Lower leg skin (tissue), 4 donors: Measurements from ENCODE around the gene STRBP. TPM values are rescaled to one million over a fixed set of nuclear protein-coding genes. Genes with fewer than 3 reads are reported as not detected.
"Not testable (repeated sequence)": the region's sequence is repeated elsewhere in the genome, so short reads cannot be mapped to it uniquely, and the experiment has no call there.

Experiments
- DNase-seq, 2 donors: peaks; one replicate each; pipeline ENCODE4 v3.0.0-alpha.2; 2019; ENCODE audit warnings: low spot score in 2 of 2
- H3K4me3 ChIP-seq: fragments of 200-600 bp; sonication (generic); 2 replicates; pipeline ENCODE4 v1.5.1; 2017; ENCODE audit warnings: mild to moderate bottlenecking, low read depth; ENCODE audit not compliant: poor library complexity, severe bottlenecking
- POLR2A ChIP-seq, 2 donors: fragments of 450-650 bp; IDR thresholded peaks; one replicate each; pipeline ENCODE4 v1.6.1; 2016 to 2017; ENCODE audit warnings: antibody characterized with exemption in 2 of 2, mild to moderate bottlenecking in 1 of 2, moderate library complexity in 1 of 2
- WGBS, 2 donors: methylation state at CpG; one replicate each; pipeline ENCODE4 v1.1.5; 2018; 5-methylcytosine and 5-hydroxymethylcytosine counted together
- intact Hi-C: fragments of 100-400 bp; cut with DNase I; formaldehyde crosslinking; loops from one replicate; pipeline ENCODE4 v1.15.0; 2023; ENCODE audit warnings: low total_unique reads
- total RNA-seq, 4 donors: library from RNA; depleted of rRNA; stranded (reverse); fragments of >200 nt; gene quantifications; one replicate each; pipeline ENCODE4 v1.1.0, GENCODE V29; 2016
- TF ChIP-seq, protein P1 (sequence below), 3 donors: fragments of 450-650 bp; IDR thresholded peaks; one replicate each; pipeline ENCODE4 v1.5.1; 2016; ENCODE audit warnings: antibody characterized with exemption in 3 of 3, mild to moderate bottlenecking in 3 of 3, moderate library complexity in 2 of 3

The STRBP gene
- total RNA-seq, 4 donors from 2014 or later, result 6.5 to 11.8 (median 8.8) TPM

DNA sequence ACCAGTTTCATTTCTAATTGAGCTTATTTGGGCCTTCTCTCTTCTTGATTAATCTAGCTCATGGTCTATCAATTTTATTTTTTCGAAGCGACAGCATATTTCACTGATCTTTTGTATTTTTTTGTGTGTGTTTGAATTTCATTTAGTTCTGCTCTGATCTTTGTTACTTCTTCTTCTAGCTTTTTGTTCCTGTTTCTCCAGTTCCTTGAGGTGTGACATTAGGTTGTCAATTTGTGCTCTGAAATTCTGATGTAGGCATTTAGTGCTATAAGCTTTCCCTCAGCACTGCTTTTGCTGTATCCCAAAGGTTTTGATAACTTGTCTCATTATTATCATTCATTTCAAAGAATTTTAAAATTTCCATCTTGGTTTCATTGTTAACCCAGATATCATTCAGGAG lies 67.3 kb downstream of the STRBP start:
- TF ChIP-seq, protein P1, sequence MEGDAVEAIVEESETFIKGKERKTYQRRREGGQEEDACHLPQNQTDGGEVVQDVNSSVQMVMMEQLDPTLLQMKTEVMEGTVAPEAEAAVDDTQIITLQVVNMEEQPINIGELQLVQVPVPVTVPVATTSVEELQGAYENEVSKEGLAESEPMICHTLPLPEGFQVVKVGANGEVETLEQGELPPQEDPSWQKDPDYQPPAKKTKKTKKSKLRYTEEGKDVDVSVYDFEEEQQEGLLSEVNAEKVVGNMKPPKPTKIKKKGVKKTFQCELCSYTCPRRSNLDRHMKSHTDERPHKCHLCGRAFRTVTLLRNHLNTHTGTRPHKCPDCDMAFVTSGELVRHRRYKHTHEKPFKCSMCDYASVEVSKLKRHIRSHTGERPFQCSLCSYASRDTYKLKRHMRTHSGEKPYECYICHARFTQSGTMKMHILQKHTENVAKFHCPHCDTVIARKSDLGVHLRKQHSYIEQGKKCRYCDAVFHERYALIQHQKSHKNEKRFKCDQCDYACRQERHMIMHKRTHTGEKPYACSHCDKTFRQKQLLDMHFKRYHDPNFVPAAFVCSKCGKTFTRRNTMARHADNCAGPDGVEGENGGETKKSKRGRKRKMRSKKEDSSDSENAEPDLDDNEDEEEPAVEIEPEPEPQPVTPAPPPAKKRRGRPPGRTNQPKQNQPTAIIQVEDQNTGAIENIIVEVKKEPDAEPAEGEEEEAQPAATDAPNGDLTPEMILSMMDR (IDR thresholded peaks at IDR 0.05), result no peak
- no peak for TF ChIP-seq POLR2A (IDR thresholded peaks at IDR 0.05)
- 73 to 90% methylated on average over 2 of the region's 2 CpGs for WGBS, 2 donors
- intact Hi-C loops, result no loop called here

DNA sequence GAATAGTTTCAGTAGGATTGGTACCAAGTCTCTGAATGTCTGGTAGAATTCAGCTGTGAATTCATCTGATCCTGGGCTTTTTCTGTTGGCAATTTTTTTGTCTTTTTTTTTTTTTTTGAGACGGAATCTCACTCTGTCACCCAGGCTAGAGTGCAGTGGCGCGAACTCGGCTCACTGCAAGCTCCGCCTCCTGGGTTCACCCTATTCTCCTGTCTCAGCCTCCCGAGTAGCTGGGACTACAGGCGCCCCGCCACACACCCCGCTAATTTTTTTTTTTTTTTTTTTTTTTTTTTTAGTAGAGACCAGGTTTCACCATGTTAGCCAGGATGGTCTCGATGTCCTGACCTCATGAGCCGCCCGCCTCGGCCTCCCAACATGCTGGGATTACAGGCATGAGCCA lies 67.9 kb downstream of the STRBP start:
- intact Hi-C loops, DNase-seq, H3K4me3 ChIP-seq: not testable (repeated sequence)
- WGBS, 2 donors, result 90 to 97% methylated on average over 11 to 13 of the region's 13 CpGs

More for the DNA sequence above, 67.3 kb downstream of the STRBP start:
- no peak overlapping the region for H3K4me3 ChIP-seq
- DNase-seq, result no peak

DNA sequence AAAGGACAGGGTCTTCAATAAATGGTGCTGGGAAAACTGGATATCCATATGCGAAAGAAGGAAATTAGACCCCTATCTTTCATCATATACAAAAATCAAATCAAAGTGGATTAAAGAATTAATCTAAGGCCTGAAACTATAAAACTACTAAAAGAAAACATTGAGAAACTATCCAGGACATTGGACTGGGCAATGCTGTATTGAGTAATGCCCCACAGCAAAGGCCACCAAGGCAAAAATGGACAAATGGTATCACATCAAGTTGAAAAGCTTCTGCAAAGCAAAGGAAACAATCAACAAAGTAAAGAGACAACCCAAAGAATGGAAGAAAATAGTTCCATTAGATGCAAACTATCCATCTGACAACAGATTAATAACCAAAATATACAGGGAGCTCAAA lies 72.3 kb downstream of the STRBP start:
- no peak for DNase-seq
- 96 to 98% methylated on average over 1 of the region's 1 CpG for WGBS, 2 donors
- intact Hi-C loops, result no loop called here
- no peak for TF ChIP-seq POLR2A (IDR thresholded peaks at IDR 0.05)
- TF ChIP-seq, protein P1 (IDR thresholded peaks at IDR 0.05), result no peak
- H3K4me3 ChIP-seq, result no peak overlapping the region

DNA sequence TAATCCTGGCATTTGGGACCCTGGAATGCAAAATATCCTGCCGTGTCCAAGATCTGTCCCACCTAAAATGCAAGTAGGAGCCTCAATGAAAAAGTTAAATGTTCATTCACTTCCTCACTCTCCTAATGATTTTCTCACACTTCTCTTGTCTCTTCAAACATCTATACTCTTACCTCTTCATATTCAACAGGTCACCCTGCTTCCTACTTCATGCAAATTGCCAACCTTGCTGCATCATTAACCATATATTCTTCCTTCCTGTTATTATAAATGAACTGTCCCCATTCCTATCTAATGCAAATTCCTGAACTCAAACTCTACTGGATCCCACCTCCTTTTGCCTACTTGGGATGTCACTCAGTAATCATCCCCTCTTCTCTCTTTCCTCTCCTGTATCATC lies 74.4 kb downstream of the STRBP start:
- H3K4me3 ChIP-seq, result no peak overlapping the region
- TF ChIP-seq, protein P1 (IDR thresholded peaks at IDR 0.05), result no peak
- TF ChIP-seq POLR2A (IDR thresholded peaks at IDR 0.05), result no peak
- intact Hi-C loops, result no loop called here
- no peak for DNase-seq
- 96 to 100% methylated on average over 1 of the region's 1 CpG for WGBS, 2 donors

DNA sequence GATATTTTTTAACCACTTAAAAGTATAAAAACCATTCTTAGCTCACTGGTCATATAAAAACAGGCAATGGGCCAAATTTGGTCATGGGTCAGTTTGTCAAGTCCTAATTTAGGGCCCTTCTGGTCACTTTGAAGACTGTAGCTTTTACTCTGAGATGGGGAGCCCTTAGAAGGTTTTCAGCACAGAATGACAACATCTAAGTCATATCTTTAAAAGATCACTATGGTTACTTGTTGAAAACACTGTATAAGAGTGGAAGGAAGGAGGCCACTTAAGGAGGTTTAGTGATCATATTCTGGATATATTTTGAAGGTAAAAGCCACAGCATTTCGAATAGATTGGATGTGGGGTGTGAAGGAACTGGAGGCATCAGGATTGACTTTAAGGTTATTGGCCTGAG lies 76.7 kb downstream of the STRBP start:
- DNase-seq, result no peak
- no peak overlapping the region for H3K4me3 ChIP-seq
- WGBS, 2 donors, result 76 to 84% methylated on average over 1 of the region's 1 CpG
- intact Hi-C loops, result no loop called here
- TF ChIP-seq POLR2A (IDR thresholded peaks at IDR 0.05), result no peak
- TF ChIP-seq, protein P1 (IDR thresholded peaks at IDR 0.05), result no peak

DNA sequence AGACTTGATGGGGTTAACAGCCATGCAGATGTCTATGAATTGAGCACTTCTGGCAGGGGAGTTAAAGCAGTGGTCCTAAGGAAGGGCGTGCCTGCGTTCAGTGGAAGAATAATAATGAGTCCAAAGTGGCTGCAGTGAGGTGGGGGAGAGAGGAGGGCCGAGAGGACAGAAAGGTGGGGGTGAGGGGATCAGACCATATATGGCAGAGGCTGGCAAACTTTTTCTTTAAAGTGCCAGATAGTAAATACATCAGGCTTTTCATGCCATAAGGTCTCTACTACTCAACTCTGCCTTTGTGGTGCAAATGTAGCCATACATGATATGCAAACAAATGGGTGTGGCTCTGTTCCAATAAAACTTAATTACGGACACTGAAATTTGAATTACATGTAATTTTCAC lies 77.1 kb downstream of the STRBP start:
- TF ChIP-seq, protein P1 (IDR thresholded peaks at IDR 0.05), result no peak
- TF ChIP-seq POLR2A (IDR thresholded peaks at IDR 0.05), result no peak
- no peak overlapping the region for H3K4me3 ChIP-seq
- DNase-seq, result no peak
- whole genome bisulfite sequencing, 2 donors, result 57 to 61% methylated on average over 4 of the region's 4 CpGs
- intact Hi-C loops, result no loop called here
